Fibroblast of peridontal ligament (primary cell): ENCODE results near the gene SYNE1.
A peak's percentile ranks its signal among the peaks of the same experiment; 100 is the strongest.
"Not testable (repeated sequence)": the region's sequence is repeated elsewhere in the genome, so short reads cannot be mapped to it uniquely, and the experiment has no call there.

Experiments used
- DNase-seq: peaks from one replicate; pipeline ENCODE4 v3.0.0-alpha.2; 2010; ENCODE audit errors: extremely low read depth

Gene SYNE1

GRCh38 chr6:152372945-152373344 is 264.2 kb downstream of the SYNE1 start:
- DNase-seq: no peak

- no peak for DNase-seq
These were observed 265.4 kb downstream of the SYNE1 start for GRCh38 chr6:152371775-152372174.

DNA sequence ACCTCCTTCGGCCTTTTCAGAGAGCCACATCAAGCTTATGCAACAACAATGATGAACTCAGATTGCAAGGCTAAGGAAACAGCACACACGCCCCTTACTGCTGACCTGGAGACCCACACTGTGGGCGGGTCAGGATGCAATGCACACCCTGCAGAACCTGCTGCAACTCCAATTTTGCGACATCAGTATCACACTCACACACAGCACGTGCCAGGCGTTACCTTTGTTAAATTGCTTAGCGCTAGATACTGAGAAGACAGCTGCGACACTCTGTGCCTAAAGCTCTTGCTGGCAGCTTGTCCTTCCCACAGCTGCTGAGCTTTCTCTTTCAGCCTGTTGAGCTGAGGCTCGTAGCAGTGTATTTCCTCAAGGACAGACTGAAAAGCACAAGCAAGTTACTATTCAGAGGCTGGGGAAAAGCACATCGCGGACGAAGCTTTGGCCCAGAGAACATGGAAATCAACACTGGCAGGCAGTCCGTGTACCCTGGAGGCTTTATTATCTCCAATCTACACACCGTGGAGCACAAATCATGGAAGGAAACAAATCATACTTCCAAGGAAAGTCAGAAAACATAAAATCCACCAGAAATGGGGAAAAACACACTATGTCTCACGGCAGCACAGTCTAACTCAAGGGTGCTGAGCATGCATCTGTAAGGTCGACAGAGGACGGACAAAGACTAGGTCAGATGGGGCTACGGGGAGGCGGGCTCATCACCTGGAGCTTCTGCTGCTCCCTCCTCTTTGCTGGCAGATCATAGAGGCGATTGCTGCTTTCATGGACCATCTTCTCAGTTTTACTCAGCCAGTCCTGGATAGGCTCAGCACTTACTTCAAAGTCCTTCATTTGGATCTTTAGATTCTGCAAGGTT is 268.2 kb downstream of the SYNE1 start:
- DNase-seq: no peak

GRCh38 chr6:152364866-152365265 is 272.3 kb downstream of the SYNE1 start:
- DNase-seq: no peak

DNA sequence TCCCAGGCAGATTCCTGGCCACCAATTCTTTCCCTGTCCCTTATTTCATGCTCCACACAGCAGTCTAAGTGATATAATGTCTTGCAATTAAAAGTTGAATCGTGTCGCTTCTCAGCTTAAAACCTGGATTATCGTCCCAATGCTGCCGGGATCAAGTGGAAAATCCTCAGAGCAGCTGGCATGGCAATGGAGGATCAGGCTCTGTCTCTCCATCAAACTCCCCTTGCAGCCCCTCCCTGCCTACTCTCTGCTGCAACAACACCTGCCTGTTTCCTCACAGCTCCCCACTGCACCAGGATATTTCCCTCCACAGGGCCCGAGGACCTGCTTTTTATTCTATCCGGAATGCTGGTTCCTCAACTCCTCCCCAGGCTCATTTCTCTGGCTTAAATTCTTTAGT is 277.1 kb downstream of the SYNE1 start:
- no peak for DNase-seq

- peak; percentile 45 for DNase-seq
These were observed 280.5 kb downstream of the SYNE1 start for GRCh38 chr6:152356662-152357061.

GRCh38 chr6:152356016-152356415 is 281.1 kb downstream of the SYNE1 start:
- DNase-seq: peak; percentile 6

- no peak for DNase-seq
These were observed 282.0 kb downstream of the SYNE1 start for GRCh38 chr6:152355166-152355565.

GRCh38 chr6:152353440-152353839 is 283.7 kb downstream of the SYNE1 start:
- DNase-seq: no peak

- no peak for DNase-seq
These were observed 285.4 kb downstream of the SYNE1 start for GRCh38 chr6:152351742-152352141.

DNA sequence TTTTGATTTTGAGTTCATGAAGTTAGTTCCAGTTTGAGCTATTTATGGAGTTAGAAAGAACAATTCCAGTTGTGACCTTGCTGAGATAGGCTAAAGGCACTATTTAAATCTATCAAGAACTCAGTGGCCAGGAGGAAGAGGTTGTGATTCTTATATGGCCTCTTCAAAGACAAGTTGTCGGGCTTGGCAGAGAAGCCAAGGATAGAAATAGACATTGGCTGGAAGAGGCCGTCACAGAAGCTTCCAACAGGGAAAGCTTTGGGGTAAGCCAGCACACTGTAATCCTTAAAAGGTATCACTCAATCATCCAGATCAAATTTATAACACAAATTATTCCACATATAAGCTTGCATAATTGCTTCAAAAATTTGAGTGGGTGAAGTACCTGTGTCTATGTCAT is 286.1 kb downstream of the SYNE1 start:
- no peak for DNase-seq

DNA sequence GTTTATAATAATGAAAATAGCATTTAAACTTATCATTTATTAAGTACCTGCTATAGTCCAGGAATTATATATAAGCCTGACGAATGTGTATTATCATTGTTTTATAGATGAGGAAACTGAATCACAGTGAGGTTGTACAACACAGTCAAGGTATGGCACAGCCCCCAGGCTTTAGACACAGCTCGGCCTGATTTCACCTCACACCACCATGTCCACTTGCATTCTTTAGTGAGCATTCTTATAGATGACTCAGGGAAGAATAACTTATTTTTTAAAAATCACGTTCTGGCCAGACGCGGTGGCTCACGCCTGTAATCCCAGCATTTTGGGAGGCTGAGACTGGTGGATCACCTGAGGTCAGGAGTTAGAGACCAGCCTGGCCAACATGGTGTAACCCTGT is 289.0 kb downstream of the SYNE1 start:
- no peak for DNase-seq

GRCh38 chr6:152343735-152344360 is 293.3 kb downstream of the SYNE1 start:
- no peak for DNase-seq

- DNase-seq: no peak
These were observed 295.6 kb downstream of the SYNE1 start for GRCh38 chr6:152341596-152341995.

DNA sequence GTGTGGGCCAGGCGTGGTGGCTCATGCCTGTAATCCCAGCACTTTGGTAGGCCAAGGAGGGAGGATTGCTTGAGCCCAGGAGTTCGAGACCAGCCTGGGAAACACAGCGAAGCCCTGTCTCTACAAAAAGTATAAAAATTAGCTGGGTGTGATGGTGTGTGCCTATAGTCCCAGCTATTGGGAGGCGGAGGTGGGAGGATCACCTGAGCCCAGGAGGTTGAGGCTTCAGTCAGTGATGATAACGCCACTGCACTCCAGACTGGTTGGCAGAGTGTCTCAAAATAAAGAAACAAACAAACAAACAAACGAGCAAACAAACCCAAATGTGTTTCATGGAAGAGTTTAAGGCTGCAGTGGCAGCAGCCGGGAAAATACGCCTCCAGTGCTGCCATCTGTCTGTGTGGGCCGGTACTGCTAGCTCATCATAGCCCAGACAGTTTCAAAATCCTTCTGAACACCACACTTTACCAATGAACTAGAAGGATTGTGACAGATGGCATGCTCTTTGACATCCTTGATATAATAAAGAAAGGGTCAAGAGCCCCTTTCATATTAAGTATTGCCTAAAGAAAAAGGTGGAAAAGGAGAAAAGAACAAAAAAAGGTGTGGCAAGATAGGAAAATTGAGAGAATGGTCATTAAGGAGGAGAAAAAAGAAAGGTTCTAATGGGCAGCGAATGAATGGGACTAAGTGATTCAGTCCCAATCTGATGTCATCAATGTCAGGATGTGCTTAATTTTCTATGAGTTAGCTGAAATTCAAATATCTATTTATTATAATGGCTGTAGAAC is 298.6 kb downstream of the SYNE1 start:
- peak; percentile 36 for DNase-seq

- DNase-seq: no peak
These were observed 302.6 kb downstream of the SYNE1 start for GRCh38 chr6:152334555-152334954.

DNA sequence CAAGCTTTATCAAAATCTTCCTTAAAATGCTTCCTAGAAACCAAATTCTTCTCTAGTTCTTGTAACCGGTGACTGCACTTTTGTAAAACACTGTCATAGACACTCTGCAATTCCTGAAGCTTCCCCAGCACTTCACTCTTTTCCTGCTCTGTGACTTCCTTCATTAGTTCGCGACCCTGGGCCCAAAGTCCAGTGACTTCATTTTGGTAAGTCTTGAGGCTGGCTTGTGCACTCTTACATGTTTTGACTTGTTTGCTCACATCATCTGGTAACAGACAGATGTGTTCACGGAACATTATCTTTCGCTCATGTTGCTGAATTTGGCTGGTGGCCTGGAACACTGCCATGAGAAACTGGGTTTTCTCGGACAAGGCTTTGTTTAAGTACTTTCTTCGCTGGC is 306.2 kb downstream of the SYNE1 start:
- DNase-seq: no peak

DNA sequence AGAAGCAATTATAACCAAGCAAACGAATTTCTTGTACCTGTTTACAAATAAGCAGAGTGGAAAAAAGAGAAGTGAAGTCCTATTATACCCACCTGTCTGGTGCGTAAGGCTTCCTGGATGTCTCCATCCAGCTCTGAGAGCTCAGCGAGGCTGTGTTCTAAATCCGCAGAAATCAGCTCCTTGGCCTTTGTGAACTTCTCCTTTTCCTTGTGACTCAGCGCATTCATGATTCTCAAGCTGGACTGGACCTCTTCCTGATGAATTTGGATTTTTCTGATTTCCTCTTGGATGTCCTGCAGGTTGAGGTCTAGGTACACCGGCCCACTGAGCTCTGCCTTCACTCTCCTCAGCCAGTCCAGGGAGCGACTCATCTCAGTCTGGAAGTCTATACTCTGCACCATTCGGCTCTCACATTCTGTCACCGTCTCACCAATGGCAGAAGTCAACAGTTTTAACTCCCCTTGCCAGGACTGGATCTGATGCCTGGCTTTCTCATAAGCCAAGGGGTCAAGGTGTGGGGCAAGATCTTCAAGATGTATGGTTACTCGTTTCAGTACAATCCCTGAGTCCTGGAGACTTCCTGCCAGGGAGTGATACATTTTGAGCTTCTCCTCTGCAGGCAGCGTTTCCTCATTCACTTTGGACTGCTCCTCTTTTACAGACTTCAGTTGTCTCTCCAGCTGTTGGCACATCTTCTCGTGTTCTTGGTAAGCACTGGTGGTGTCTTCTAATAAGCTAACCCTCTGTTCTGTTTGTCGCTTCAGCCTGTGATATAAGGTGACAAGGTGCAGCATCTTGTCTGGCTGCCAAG is 307.3 kb downstream of the SYNE1 start:
- DNase-seq: no peak

DNA sequence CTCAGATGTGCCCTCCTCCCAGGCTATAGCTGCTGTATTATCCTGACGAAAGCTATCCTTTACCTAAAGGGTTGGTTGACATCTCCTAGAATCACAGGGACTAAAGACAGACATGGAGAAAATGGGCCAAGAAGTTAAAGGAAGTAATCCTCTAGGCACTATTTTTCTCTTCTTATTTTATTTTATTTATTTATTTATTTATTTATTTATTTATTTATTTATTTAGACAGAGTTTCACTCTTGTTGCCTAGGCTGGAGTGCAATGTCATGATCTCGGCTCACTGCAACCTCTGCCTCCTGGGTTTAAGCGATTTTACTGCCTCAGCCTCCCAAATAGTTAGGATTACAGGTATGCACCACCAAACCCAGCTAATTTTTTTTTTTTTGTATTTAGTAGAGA is 309.0 kb downstream of the SYNE1 start:
- not testable (repeated sequence) for DNase-seq

DNA sequence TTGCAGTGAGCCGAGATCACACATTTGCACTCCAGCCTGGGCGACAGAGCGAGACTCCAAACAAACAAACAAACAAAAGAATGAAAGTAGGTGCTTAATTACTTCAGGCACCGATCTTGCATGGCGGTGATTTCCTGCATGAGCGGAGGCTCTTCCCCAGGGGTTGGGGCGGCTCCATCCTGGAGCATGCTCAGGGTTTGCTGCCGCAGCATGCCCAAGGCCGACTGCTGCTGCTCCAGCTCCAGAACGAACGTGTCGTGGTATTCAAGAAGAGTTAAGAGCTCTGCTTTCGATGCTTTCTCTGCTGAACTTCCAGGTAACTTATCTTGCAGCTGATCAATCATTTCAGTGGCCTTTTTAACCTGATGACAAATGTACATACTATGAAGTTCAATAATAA is 313.8 kb downstream of the SYNE1 start:
- DNase-seq: no peak

DNA sequence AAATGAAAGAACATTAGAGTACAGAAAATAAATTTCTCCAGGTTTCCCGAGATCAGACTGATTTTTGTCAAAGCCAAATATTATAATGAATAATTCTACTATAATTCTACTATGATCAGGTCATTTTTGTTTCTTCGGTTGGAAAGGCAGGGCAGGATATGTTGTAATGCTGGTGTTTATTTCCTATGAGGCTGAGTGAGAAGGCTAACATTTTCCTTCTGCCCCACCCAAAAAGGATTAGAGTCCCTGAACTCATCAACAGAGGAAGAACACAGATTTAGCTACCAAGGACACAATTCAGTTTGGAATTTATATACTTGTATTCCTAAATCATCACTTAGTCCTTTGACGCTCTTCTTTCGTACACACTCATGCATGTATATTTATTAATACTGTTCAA is 318.9 kb downstream of the SYNE1 start:
- DNase-seq: no peak

DNA sequence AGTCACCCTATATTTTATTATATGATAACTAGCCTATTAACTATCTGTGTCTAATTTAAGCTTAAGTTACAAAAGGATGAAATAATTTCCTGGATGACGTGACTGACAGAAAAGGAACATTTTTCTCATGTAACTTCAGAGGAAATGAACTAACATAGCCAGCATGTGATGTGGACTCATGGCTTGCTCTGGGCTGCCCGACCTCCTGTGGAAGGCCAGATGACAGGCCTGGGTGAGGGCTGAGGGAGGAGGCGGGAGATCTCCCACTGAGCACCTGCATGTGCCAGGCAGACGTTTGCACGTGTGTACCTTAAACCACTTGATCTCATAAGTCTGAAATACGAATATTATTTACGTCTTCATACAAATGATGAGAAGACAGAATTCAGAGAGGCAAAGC is 321.1 kb downstream of the SYNE1 start:
- no peak for DNase-seq
